ENCODE measurements around the gene PPM1M. TPM values are rescaled to one million over a fixed set of nuclear protein-coding genes. Genes with fewer than 3 reads are reported as not detected.

Gene PPM1M
- total RNA-seq, 1 donor: 28.2 TPM

DNA sequence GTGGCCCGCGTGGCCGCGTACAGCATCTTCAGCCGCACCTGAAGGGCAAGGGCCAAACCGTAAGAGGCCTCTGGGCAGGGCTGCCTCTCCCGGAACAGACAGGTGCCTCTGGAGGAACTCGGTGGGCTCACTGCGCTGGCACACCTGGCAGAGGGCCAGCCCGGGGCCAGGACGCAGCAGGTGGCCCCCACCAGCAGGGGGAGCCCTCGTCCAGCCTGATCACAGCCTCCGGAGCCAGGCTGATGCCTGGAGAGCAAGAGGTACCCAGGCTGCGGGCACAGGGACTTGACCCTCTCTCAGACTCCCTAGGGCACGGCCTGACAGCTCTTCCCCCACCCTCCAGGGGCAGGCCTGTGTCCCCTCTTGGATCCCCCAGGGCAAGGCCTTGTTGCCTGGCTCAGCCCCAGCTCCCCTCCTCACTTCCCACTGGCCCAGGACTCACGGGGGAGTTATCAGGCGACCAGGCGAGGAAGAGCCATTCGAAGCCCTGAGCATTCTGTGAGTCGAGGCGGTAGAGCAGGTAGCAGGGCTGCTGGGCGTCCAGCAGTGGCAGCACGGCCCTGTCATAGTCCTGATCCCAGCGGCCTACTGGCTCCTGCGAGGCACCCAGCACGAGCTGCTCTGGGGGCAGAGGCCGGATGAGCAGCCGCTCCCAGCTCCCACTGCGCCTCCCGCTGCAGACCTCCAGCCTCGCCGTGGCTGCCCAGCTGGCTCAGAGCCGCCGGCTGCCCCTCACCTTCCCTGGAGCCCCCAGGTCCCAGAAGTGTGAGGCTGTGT is 13.9 kb upstream of the PPM1M start:
- no peaks in the 10 kb centered on the region for H3K27me3 ChIP-seq (ENCODE audit: insufficient read depth, low read length)
- peaks cover 36% of the 10 kb centered on the region for H4K20me1 ChIP-seq (ENCODE audit: insufficient read depth, low read length)
- peak; percentile 98 for DNase-seq (ENCODE audit: insufficient read length, low spot score, missing footprints)
- H2AFZ ChIP-seq (ENCODE audit: low read length): no peak overlapping the region
- H3K4me2 ChIP-seq (ENCODE audit: insufficient read depth, low read length): no peak overlapping the region
- no peak overlapping the region for H3K27ac ChIP-seq (ENCODE audit: low read depth, low read length)
- H3K4me1 ChIP-seq (ENCODE audit: insufficient read depth, low read length): peaks cover 4% of the 10 kb centered on the region
- H3K79me2 ChIP-seq (ENCODE audit: insufficient read depth, low read length): peaks cover 45% of the 10 kb centered on the region
- H3K4me3 ChIP-seq (ENCODE audit: insufficient read depth, low read length): no peak overlapping the region
- no peaks in the 10 kb centered on the region for H3K9me3 ChIP-seq (ENCODE audit: low read depth, low read length)
- peak; percentile 80 for TF ChIP-seq CTCF (IDR thresholded peaks at IDR 0.05; ENCODE audit: extremely low read depth, low read depth, low read length)
- H3K36me3 ChIP-seq (ENCODE audit: insufficient read depth, low read length): peaks cover 39% of the 10 kb centered on the region

- DNase-seq (ENCODE audit: insufficient read length, low spot score, missing footprints): peak; percentile 51
- Histone ChIP-seq H3K27me3 (ENCODE audit: insufficient read depth, low read length) (no peaks in the 10 kb centered on the region), H3K4me1 (ENCODE audit: insufficient read depth, low read length) (peaks cover 12% of the 10 kb centered on the region), H3K9me3 (ENCODE audit: low read depth, low read length) (no peaks in the 10 kb centered on the region), H3K4me3 (ENCODE audit: insufficient read depth, low read length) (no peak overlapping the region), H2AFZ (ENCODE audit: low read length) (no peak overlapping the region), H3K27ac (ENCODE audit: low read depth, low read length) (no peak overlapping the region), H3K36me3 (ENCODE audit: insufficient read depth, low read length) (peaks cover 39% of the 10 kb centered on the region), H4K20me1 (ENCODE audit: insufficient read depth, low read length) (peaks cover 38% of the 10 kb centered on the region), H3K4me2 (ENCODE audit: insufficient read depth, low read length) (no peak overlapping the region), H3K79me2 (ENCODE audit: insufficient read depth, low read length) (peaks cover 52% of the 10 kb centered on the region)
- no peak for TF ChIP-seq CTCF (IDR thresholded peaks at IDR 0.05; ENCODE audit: extremely low read depth, low read depth, low read length)
Measured at GRCh38 chr3:52232279-52233107, 13.1 kb upstream of the PPM1M start.

GRCh38 chr3:52233108-52233591 is 12.4 kb upstream of the PPM1M start:
- TF ChIP-seq CTCF (IDR thresholded peaks at IDR 0.05; ENCODE audit: extremely low read depth, low read depth, low read length): no peak
- no peak overlapping the region for H2AFZ ChIP-seq (ENCODE audit: low read length)
- peaks cover 44% of the 10 kb centered on the region for H4K20me1 ChIP-seq (ENCODE audit: insufficient read depth, low read length)
- H3K4me3 ChIP-seq (ENCODE audit: insufficient read depth, low read length): no peak overlapping the region
- peaks cover 38% of the 10 kb centered on the region for H3K36me3 ChIP-seq (ENCODE audit: insufficient read depth, low read length)
- H3K79me2 ChIP-seq (ENCODE audit: insufficient read depth, low read length): peaks cover 56% of the 10 kb centered on the region
- no peak overlapping the region for H3K27ac ChIP-seq (ENCODE audit: low read depth, low read length)
- no peaks in the 10 kb centered on the region for H3K9me3 ChIP-seq (ENCODE audit: low read depth, low read length)
- H3K27me3 ChIP-seq (ENCODE audit: insufficient read depth, low read length): no peaks in the 10 kb centered on the region
- no peak overlapping the region for H3K4me2 ChIP-seq (ENCODE audit: insufficient read depth, low read length)
- H3K4me1 ChIP-seq (ENCODE audit: insufficient read depth, low read length): peaks cover 19% of the 10 kb centered on the region
- peak; percentile 14 for DNase-seq (ENCODE audit: insufficient read length, low spot score, missing footprints)

- peak; percentile 14 for DNase-seq (ENCODE audit: insufficient read length, low spot score, missing footprints)
- Histone ChIP-seq H3K4me2 (ENCODE audit: insufficient read depth, low read length) (no peak overlapping the region), H4K20me1 (ENCODE audit: insufficient read depth, low read length) (peaks cover 48% of the 10 kb centered on the region), H3K27me3 (ENCODE audit: insufficient read depth, low read length) (no peaks in the 10 kb centered on the region), H3K9me3 (ENCODE audit: low read depth, low read length) (no peaks in the 10 kb centered on the region), H3K79me2 (ENCODE audit: insufficient read depth, low read length) (peaks cover 64% of the 10 kb centered on the region), H2AFZ (ENCODE audit: low read length) (no peak overlapping the region), H3K36me3 (ENCODE audit: insufficient read depth, low read length) (peaks cover 31% of the 10 kb centered on the region), H3K4me1 (ENCODE audit: insufficient read depth, low read length) (peaks cover 23% of the 10 kb centered on the region), H3K4me3 (ENCODE audit: insufficient read depth, low read length) (no peak overlapping the region), H3K27ac (ENCODE audit: low read depth, low read length) (no peak overlapping the region)
- TF ChIP-seq CTCF (IDR thresholded peaks at IDR 0.05; ENCODE audit: extremely low read depth, low read depth, low read length): no peak
Measured at GRCh38 chr3:52233968-52234367, 11.6 kb upstream of the PPM1M start.

Measured in osteoblast (primary cell).